HUES6 (cell line): ENCODE measurements around the gene PAK4.

Experiments used
- H3K27ac ChIP-seq: 2 replicates; pipeline ENCODE4 v1.7.0; 2013; ENCODE audit warnings: low read depth, mild to moderate bottlenecking, low read length, inconsistent platforms
- H3K27me3 ChIP-seq: 2 replicates; pipeline ENCODE4 v1.6.1; 2013; ENCODE audit warnings: low read length; ENCODE audit not compliant: control insufficient read depth, insufficient read depth
- H3K36me3 ChIP-seq: 2 replicates; pipeline ENCODE4 v1.6.1; 2013; ENCODE audit warnings: low read length; ENCODE audit not compliant: control insufficient read depth, insufficient read depth
- H3K4me1 ChIP-seq: 2 replicates; pipeline ENCODE4 v1.6.1; 2013; ENCODE audit warnings: low read length; ENCODE audit not compliant: control insufficient read depth, insufficient read depth
- H3K4me3 ChIP-seq: 2 replicates; pipeline ENCODE4 v1.5.1; 2013; ENCODE audit warnings: low read depth, low read length
- H3K9ac ChIP-seq: one replicate; pipeline ENCODE4 v1.6.1; 2013; ENCODE audit warnings: mild to moderate bottlenecking, low read length
- H3K9me3 ChIP-seq: 2 replicates; pipeline ENCODE4 v1.6.1; 2013; ENCODE audit warnings: low read depth, low read length; ENCODE audit not compliant: control insufficient read depth, insufficient read depth

PAK4 gene

DNA sequence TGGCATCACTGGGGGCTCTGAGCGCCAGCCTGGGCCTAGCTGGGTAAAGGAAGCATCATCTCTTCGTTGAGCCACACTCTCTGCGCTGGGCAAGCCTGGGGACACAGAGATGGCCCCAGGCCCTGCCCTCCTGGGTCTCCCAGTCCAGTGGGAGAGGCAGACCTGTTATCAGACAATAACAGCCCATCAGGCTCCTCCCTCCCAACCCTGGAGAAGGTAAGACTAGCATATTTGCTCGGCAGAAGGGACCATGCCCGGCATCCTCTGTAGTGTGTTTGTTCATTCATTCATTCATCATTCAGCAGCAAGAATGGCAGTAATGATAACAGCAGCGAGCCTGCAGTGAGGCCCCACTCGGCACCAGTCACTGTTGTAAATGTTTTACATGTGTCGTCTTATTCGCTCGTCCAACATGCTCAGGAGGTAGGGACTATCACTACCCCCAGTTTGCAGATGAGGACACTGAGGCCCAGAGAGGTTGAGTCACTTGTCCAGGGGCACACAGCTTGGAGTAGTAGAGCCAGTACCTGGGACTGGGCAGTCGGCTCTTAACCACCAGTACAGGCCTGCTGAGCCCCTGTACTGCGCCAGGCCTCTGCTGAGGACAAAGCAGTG is 33.2 kb downstream of the PAK4 start:
- H3K9ac ChIP-seq: no peak overlapping the region
- no peak overlapping the region for H3K27ac ChIP-seq

DNA sequence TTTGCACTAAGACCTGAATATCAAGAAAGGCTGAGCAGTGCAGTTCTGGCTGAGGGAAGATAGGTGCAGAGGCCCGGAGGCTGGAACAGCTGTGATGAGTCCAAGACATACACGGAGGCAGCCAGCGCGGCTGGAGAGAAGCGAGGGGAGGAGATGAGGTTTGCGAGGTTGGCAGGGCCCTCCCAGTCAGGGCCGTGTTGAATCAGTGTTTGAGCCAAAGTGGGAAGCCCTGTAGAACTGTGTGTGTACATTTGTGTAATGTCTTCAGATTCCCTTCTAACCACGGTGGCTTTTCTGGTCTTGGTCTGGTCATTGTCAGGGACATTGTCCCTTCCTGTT is 34.9 kb downstream of the PAK4 start:
- Histone ChIP-seq H3K4me3 (no peak overlapping the region), H3K9ac (no peak overlapping the region), H3K9me3 (no peaks in the 10 kb centered on the region), H3K27ac (no peak overlapping the region), H3K36me3 (peaks cover 5% of the 10 kb centered on the region; the same call in 1 of the 2 replicates), H3K27me3 (no peaks in the 10 kb centered on the region), H3K4me1 (peaks cover 13% of the 10 kb centered on the region)

More for the DNA sequence above, 33.2 kb downstream of the PAK4 start:
- H3K36me3 ChIP-seq: peaks cover 5% of the 10 kb centered on the region; the same call in 1 of the 2 replicates
- H3K27me3 ChIP-seq: no peaks in the 10 kb centered on the region
- H3K4me1 ChIP-seq: peaks cover 29% of the 10 kb centered on the region
- no peak overlapping the region for H3K4me3 ChIP-seq
- no peaks in the 10 kb centered on the region for H3K9me3 ChIP-seq

DNA sequence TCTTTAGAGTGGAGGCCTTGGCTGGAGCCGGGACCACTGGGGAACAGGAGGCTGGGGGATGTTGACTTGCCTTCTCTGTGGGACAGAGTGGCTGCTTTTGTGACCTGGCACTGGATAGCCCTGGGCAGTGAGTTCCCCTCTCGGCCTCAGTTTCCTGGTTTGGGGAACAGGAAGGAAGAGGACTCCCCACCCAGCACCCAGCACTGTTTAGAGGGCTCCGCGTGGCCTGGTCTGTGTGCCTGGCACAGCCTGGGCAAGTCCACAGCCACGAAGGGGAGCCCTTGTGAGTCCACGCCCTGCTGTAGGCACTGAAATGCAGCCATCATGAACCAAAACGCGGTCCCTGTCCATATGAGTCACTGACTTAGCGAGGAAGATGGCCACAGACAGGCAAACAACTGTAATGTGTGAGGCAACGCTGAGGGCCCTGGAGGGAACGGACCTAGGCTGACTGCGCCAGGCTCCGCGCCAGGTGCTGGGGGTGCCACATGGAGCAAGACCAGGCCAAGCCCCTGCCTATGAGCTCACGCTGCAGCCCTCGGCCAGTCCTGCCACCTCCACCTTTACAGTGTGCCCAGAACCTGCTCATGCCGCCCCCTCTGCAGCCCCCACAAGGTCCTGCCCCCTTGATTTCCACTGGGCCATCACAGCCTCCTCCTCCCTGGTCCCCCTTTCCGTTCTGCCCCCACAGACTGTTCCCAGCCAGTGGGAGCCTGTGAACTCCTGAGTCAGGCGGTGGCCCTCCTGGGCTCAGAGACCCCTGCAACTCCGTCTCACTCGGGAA is 35.5 kb downstream of the PAK4 start:
- Histone ChIP-seq H3K9me3 (no peaks in the 10 kb centered on the region), H3K4me1 (peaks cover 8% of the 10 kb centered on the region; the same call in 1 of the 2 replicates), H3K36me3 (peaks cover 5% of the 10 kb centered on the region; the same call in 1 of the 2 replicates), H3K27ac (no peak overlapping the region), H3K27me3 (no peaks in the 10 kb centered on the region), H3K4me3 (no peak overlapping the region), H3K9ac (no peak overlapping the region)

DNA sequence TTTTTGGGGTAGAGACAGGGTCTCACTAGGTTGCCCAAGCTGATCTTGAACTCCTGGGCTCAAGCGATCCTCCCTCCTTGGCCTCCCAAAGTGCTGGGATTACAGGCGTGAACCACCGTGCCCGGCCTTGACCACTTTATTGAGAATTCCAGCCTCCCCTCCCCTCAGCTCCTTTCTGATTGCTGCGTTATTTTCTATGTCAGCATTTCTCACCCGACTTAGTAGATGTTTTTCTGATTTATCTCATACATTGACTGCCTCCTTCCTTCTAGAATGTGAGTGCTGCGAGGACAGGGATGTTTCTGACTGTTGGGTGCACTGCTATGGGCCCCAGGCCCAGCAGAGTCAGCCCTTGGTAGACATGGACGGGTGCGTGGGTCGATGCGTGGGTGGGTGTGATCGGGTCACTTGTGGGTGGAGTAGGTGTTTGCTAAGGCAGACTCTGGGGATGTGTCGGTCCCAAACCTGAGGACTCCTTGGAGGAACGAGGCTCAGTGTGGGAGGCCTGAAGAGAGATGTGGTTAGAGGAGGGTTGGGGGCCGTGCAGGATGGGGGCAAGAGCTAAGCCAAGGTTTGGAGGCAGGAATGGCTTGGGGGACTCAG is 37.0 kb downstream of the PAK4 start:
- Histone ChIP-seq H3K27me3 (no peaks in the 10 kb centered on the region), H3K9me3 (no peaks in the 10 kb centered on the region), H3K36me3 (peaks cover 5% of the 10 kb centered on the region; the same call in 1 of the 2 replicates), H3K27ac (no peak overlapping the region), H3K4me1 (peaks cover 20% of the 10 kb centered on the region), H3K4me3 (no peak overlapping the region), H3K9ac (no peak overlapping the region)

DNA sequence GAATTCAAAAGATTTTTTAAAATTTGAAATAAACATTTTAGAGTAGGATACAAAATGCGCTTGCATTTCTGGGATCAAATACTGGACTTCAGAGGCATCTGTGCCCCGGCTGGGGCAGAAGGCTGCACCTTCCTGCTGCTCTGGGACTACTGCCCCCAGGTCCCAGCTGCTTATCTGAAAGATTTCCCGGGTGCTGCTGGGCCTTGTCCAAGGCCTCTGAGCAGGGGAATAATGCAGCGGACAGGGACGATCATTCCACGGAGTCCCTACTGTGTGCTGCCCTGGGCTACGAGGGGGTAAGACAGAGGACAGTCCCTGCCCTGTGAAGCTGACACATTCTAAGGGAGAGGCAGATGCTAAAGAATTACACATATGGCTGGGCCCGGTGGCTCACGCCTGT is 38.0 kb downstream of the PAK4 start:
- Histone ChIP-seq H3K4me1 (peaks cover 27% of the 10 kb centered on the region), H3K27me3 (no peaks in the 10 kb centered on the region), H3K4me3 (no peak overlapping the region), H3K36me3 (peaks cover 5% of the 10 kb centered on the region; the same call in 1 of the 2 replicates), H3K9ac (no peak overlapping the region), H3K9me3 (no peaks in the 10 kb centered on the region), H3K27ac (no peak overlapping the region)

- Histone ChIP-seq H3K36me3 (peaks cover under 1% of the 10 kb centered on the region; the same call in 1 of the 2 replicates), H3K9ac (no peak overlapping the region), H3K4me3 (no peak overlapping the region), H3K27ac (no peak overlapping the region), H3K4me1 (peaks cover 30% of the 10 kb centered on the region), H3K27me3 (no peaks in the 10 kb centered on the region), H3K9me3 (no peaks in the 10 kb centered on the region)
Observed at GRCh38 chr19:39164289-39164688, 38.7 kb downstream of the PAK4 start.

- Histone ChIP-seq H3K27me3 (no peaks in the 10 kb centered on the region), H3K4me1 (peaks cover 31% of the 10 kb centered on the region), H3K9ac (no peak overlapping the region), H3K4me3 (no peak overlapping the region), H3K9me3 (no peaks in the 10 kb centered on the region), H3K27ac (no peak overlapping the region), H3K36me3 (peaks cover 6% of the 10 kb centered on the region)
Observed at GRCh38 chr19:39165857-39166256, 40.3 kb downstream of the PAK4 start.

DNA sequence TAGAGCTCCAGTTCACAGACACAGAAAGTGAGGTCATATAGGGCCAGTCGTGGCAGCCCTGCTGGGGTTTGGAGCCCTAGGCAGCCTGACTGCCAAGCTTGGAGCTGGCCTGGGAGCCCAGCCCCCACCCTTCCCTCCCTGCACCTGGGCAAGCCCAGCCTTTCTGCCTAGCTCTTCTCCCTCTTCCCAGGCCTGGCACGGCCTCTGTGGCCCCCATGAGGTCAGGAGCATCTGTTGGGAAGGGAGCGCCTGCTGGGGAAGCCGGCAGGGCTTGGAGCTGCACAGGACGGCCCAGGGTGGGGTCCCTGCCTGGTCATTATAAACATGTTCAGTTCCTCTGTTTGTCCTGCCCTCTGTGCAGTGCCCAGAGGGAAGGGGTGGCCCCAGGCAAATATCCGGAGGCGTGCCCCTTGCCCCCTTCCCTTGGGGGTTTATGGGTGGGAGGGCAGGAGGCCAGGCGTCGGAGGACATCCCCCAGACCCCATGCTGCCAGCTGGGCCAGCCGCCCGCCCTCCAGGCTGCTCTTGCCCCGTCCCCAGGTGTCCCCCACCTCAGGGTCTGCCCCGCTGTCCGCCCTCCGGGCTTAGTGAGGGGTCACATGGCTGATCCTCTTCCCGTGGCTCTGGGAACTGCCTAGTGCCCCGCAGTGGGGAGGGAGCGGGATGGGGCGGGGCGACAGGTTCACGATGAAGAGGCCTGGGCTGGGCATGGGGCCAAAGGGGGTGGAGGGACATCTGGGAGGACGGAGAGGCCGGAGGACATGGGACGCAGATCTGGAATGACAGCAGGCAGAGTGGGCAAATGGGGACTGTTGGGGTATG is 41.2 kb downstream of the PAK4 start:
- Histone ChIP-seq H3K9me3 (no peaks in the 10 kb centered on the region), H3K4me1 (peaks cover 33% of the 10 kb centered on the region), H3K4me3 (no peak overlapping the region), H3K27ac (0 out of 2 replicates have a peak overlapping the region, but pooled peaks have one; percentile 18), H3K9ac (peak overlapping the region; percentile 26), H3K36me3 (peaks cover 10% of the 10 kb centered on the region), H3K27me3 (no peaks in the 10 kb centered on the region)

DNA sequence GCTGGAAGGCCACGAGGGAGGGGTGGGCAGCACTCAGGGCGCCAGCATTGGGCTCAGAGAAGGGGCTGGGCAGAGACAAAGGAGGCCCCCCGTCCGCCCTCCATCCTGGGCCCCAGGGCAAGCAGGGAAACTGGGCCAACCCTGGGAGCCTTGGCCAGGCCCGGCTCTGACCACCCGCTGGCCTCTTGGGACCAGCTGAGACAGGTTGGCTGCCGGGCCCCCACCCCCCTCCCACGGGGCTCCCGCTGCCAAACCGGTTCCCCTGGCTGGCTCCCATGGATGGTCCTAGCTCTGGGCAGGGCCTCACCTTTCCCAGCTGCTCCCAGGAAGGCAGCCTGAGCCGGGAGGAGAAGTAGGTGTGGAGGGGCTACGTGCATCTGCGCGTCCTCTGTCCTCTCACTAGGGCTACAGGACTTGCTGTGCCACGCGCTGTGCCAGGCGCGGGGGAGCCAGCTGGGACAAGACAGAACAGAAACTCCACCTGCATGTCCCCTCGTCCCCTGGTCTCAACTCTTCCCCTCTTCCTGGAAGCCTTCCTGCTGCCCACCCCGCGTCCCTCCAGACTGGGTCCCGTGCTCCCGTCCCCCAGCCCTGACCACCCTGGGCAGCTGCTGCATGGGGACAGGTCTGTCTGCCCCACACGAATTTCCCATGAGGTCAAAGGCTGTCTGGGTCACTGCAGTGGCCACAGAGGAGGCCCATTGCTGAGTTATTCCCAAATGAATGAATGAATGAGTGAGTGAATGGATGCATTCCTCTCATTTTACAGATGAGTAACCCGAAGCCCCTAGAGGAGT is 42.1 kb downstream of the PAK4 start:
- Histone ChIP-seq H3K36me3 (peaks cover 12% of the 10 kb centered on the region), H3K9ac (no peak overlapping the region), H3K4me3 (no peak overlapping the region), H3K27ac (no peak overlapping the region), H3K27me3 (no peaks in the 10 kb centered on the region), H3K4me1 (peaks cover 30% of the 10 kb centered on the region), H3K9me3 (no peaks in the 10 kb centered on the region)
